GM21515 (cell line): ENCODE results near the gene NCBP3.

Source experiments
- ATAC-seq: cut with Tn5 transposase; IDR thresholded peaks from one replicate; pipeline ENCODE4 v1.9.1; 2021; ENCODE audit not compliant: unreplicated experiment

The NCBP3 gene

DNA sequence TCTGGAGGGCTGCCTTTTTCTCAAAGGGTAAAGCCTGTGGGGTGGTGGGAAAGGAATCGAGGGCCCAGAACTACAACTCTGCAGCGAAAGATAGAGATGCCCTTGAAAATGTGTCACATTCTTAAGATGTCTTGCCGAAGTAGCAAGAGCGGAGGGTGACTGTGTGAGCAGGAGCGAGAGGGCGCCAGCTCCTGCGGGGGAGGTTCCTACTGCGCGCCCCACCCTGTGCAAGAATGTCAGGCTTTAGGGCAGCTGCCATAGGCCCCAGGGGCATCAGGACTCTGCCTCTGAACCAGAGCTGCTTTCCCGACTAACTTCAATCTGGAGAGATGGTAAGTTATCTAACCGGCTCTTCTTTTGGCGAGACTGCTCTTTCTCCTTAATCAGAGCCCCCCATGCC lies 33.3 kb downstream of the NCBP3 start:
- no peak for ATAC-seq

GRCh38 chr17:3812284-3812683 lies 33.8 kb downstream of the NCBP3 start:
- ATAC-seq, result no peak

DNA sequence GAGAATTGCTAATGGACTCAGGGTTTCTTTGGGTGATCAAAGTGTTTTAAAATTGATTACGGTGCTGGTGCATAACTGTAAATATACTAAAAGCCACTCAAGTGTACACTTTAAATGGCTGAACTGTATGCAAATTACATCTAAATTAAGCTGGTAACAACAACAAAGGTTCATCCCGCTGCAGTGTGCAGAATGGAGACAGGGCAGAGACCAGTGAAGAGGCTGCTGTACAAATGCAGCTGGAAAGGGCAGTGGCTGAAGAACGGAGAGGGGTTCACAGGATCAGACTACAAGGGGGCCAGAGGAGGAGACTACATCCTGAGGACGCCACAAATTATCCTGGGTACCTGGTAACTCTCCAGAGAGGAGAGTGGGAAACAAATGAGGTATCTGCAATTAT lies 36.0 kb downstream of the NCBP3 start:
- no peak for ATAC-seq

GRCh38 chr17:3809135-3809534 lies 36.9 kb downstream of the NCBP3 start:
- ATAC-seq, result no peak

GRCh38 chr17:3808701-3809100 lies 37.3 kb downstream of the NCBP3 start:
- no peak for ATAC-seq

GRCh38 chr17:3805581-3805980 lies 40.5 kb downstream of the NCBP3 start:
- no peak for ATAC-seq

- ATAC-seq, result no peak
Measured at GRCh38 chr17:3804503-3804931, 41.5 kb downstream of the NCBP3 start.

- ATAC-seq, result no peak
Measured at GRCh38 chr17:3803308-3803640, 42.8 kb downstream of the NCBP3 start.

- ATAC-seq, result no peak
Measured at GRCh38 chr17:3802461-3803307, 43.4 kb downstream of the NCBP3 start.

- ATAC-seq, result no peak
Measured at GRCh38 chr17:3801792-3802191, 44.3 kb downstream of the NCBP3 start.

DNA sequence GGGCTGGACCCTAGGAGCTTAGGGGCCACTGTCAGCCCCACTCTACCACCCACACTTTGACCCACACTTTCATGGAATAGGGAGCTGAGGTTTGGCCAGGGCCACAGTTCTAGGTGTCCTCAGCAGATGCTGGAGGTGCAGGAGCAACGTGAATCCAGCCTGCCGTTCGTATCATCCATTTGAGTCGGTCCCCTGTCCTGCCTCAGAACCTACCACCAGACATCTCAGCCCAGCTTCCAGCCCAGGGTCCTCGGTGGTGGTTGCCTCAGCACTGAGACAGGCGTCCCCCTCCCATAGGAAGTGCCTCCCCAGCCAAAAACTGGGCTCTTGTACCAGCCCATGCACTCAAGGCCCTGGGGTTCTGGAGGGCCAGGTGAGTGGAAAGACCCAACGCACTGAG lies 44.7 kb downstream of the NCBP3 start:
- no peak for ATAC-seq

- ATAC-seq, result no peak
Measured at GRCh38 chr17:3800362-3801271, 45.4 kb downstream of the NCBP3 start, which contains the start of gene ITGAE. ITGAE (minus strand) TSS chr17:3801188; CDS start chr17:3801144, 44 bp downstream.

DNA sequence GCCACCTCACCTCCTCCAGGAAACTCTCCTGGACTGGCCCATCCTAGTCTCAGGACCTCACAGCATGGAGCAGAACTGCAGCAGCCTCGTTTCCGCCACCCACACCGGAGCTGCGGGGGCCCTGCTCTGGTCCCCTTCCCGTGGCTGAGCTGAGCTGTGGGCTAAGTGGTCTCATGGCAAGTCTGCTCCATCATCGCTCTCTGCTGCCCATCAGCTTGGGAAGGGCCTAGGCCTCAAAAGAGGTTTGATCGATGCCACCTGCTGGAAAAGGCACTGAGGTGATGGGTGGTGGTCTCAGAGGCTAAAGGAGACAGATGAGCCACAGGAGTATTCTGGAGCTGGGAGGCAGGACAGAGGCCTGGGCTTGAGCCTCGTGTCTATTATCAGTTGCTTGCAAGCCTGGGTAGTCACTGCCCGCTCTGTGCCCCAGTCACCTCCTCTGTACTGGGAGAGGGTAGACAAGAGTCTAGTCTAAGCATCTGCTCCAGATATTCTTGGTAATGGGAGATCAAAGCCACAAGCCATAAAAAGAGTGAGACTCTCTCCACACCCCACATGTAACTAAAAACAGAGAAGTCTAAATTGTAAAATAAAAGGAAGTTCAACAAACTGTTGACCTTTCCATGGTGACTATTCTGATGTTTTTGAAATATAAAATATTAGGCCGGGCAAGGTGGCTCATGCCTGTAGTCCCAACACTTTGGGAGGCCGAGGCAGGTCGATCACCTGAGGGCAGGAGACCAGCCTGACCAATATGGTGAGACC lies 46.7 kb downstream of the NCBP3 start:
- no peak for ATAC-seq

GRCh38 chr17:3798273-3799180 lies 47.5 kb downstream of the NCBP3 start:
- no peak for ATAC-seq

DNA sequence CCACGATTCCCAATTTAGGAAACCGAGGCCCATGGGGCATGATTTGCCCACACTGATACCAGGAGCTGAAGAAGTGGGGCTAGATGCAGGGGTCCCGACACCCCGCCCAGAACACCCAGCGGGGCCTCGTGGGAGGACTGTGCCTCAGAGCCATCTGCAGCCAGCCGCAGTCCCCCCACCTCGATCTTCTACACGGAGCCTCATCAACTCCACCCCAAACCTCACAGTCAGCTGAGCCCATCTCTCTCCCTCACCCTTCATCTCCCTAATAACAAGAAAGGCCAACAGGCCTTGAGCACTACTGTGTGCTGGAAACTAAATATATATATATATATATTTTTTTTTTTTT lies 49.2 kb downstream of the NCBP3 start:
- peak; percentile 30 for ATAC-seq

DNA sequence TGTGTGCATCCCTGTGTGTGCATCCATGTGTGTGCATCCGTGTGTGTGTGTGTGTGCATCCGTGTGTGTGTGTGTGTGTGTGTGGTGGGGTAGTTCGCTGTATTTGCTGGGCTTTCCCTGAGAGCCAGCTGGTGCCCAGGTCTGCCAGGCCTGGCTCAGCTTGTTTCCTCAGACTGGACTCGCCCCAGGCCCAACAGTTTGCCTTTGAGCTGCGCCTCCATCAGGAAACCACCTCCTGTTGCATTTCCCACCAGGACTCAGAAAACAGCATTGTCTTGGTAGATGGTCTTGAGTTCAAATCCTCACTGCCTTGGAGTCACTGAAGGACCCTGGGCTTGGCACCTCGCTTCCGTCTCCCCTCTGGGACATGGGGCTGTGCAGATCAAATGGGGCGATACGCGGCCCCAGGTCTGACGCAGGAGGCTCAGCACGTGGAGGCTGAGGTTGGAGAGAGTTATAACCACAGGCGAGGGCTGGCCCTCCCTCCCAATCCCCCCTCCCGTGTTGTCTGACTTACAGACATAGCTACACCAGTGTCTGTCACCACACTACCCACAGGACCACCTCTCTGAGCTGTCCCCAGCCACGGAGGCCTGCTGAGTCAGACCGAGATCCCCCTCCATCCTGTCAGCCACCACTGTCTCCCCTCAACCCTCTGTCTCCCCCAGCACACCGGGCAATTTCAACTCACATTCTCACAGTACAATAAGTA lies 49.8 kb downstream of the NCBP3 start:
- ATAC-seq, result peak; percentile 55

DNA sequence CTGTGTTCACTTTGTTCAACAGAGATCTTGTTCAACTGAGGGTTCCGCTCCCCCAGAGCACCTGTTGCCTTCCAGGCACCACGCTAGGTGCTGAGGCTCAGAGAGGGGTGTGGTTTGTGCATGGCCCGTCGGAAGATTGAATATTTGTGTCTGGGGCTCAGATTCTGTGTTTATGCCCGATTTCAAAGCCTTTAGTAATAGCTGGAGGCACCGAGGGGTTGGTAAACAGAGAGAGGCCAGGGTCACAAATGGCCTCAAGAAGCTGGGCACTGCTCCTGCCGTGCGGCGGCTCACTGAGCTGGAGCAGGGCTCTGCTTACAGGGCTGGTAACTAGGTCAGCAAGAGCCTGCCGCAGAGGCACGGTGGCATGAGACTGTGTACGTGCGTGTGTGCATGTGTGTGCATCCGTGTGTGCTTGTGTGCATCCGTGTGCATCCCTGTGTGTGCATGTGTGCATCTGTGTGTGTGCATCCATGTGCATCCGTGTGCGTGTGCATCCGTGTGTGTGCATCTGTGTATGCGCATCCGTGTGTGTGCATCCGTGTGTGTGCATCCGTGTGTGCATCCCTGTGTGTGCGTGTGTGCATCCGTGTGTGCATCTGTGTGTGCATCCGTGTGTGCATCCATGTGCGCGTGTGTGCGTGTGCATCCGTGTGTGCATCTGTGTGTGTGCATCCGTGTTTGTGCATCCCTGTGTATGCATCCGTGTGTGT lies 50.5 kb downstream of the NCBP3 start:
- ATAC-seq, result no peak

DNA sequence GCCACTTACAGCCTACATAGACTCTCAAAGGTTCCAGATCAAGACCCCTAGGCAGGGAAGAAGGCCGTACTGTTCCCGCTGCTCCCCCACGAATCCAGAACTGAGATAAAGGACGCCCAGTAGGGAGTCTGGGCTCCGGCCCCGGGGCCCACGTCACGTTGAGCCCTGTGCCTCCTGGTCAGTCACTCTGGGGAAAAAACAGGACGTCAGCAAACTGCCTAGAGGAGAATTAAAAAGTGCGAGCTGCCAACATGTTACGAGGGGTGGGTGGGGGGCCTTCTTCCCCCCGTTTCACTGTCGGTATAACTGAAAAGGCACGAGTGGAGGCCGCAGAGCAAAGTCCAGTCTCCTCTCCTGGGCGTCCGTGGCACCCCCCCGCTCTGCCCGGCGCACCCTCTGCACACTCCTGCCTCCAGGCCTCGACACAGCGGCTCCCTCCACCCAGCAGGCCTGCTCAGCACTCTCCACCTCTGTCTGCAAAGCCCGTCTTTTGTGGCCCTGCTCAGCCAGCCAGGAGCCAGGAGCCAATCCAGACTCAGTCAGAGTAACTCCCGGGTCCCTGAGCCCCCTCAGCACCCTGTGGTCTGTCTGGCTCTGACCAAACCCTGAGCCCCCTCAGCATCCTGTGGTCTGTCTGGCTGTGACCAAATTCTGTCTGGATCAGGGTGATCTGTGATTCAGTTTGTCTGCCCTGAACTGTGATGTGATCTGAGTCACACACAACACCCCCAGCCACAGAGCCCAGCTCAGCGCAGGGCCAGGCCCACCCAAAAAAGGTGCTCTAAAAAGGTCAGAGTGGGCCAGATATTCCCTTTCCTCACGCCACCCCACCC lies 51.3 kb downstream of the NCBP3 start:
- no peak for ATAC-seq
